Body of pancreas (tissue), 4 donors: ENCODE data around the gene HDAC11. TPM values are rescaled to one million over a fixed set of nuclear protein-coding genes. Genes with fewer than 3 reads are reported as not detected.

Experiments used
- ATAC-seq: fragments of 150-250 bp; one replicate; pipeline ENCODE4 v1.9.1; 2016
- DNase-seq, 4 donors: peaks; one replicate each; pipeline ENCODE4 v3.0.0-alpha.2; 2019
- H3K27ac ChIP-seq, 4 donors: fragments of 200-600 bp; sonication (generic); 1 replicate in 3 of 4; 2 replicates in 1 of 4; pipeline versions ENCODE4 v1.5.1 to v1.6.1; 2016 to 2019; ENCODE audit warnings: mild to moderate bottlenecking in 1 of 4, mixed read lengths in 1 of 4, moderate library complexity in 1 of 4
- H3K27me3 ChIP-seq, 2 donors: fragments of 200-600 bp; sonication (generic); one replicate each; pipeline ENCODE4 v1.6.0; 2016; ENCODE audit warnings: mild to moderate bottlenecking in 1 of 2
- H3K36me3 ChIP-seq, 2 donors: fragments of 200-600 bp; sonication (generic); replicated peaks in 1 of 2; 2 replicates each; pipeline ENCODE4 v1.5.1; 2016; ENCODE audit warnings: low read depth in 2 of 2; ENCODE audit not compliant: insufficient read depth in 1 of 2
- H3K4me1 ChIP-seq: fragments of 200-600 bp; sonication (generic); one replicate; pipeline ENCODE4 v1.6.0; 2016
- H3K4me3 ChIP-seq, 2 donors: fragments of 200-600 bp; sonication (generic); 1 replicate in 1 of 2; 2 replicates in 1 of 2; pipeline ENCODE4 v1.5.1; 2016 to 2019
- H3K9me3 ChIP-seq, 3 donors: fragments of 200-600 bp; sonication (generic); 1 replicate in 2 of 3; 2 replicates in 1 of 3; pipeline ENCODE4 v1.5.1; 2016
- CTCF ChIP-seq, 7 experiments: fragments of 450-650 bp in 4 of 7; fragments of 200-600 bp in 3 of 7; sonication (generic) in 3 of 7; IDR thresholded peaks; one replicate each; pipeline ENCODE4 v1.5.1; 2016 to 2019; ENCODE audit warnings: antibody characterized with exemption in 7 of 7
- POLR2A ChIP-seq, 3 donors: fragments of 450-650 bp; IDR thresholded peaks; one replicate each; pipeline ENCODE4 v1.6.1; 2016; ENCODE audit warnings: antibody characterized with exemption in 3 of 3, mild to moderate bottlenecking in 2 of 3
- WGBS, 2 donors: methylation state at CpG; one replicate each; pipeline ENCODE4 v1.1.5; 2017; 5-methylcytosine and 5-hydroxymethylcytosine counted together
- intact Hi-C: fragments of 100-400 bp; cut with DNase I; formaldehyde crosslinking; loops from one replicate; pipeline ENCODE4 v1.15.1; 2023
- total RNA-seq, 2 donors: library from RNA; depleted of rRNA; stranded (reverse); fragments of >200 nt; gene quantifications; one replicate each; pipeline ENCODE4 v1.1.0, GENCODE V29; 2016

The HDAC11 gene
- total RNA-seq, 2 donors from 2014 or later = 13.8 to 45.4 TPM

- peaks cover 10% of the 10 kb centered on the region for H3K4me1 ChIP-seq
- H3K9me3 ChIP-seq = no peaks in the 10 kb centered on the region
- H3K4me3 ChIP-seq = no peak overlapping the region
- TF ChIP-seq CTCF (IDR thresholded peaks at IDR 0.05) (no peak), POLR2A (IDR thresholded peaks at IDR 0.05) (no peak)
- intact Hi-C loops = loop anchor here (5.0 kb wide), 1 partner anchor 365 kb away; no protein-coding TSS in a partner anchor
- DNase-seq = no peak
- no peak for ATAC-seq
- WGBS, 2 donors = 78 to 88% methylated on average over 4 of the region's 4 CpGs
- no peaks in the 10 kb centered on the region for H3K36me3 ChIP-seq
- no peaks in the 10 kb centered on the region for H3K27me3 ChIP-seq
- H3K27ac ChIP-seq = no peak overlapping the region
Observed at GRCh38 chr3:13457593-13457992, 22.5 kb upstream of the HDAC11 start.

- ATAC-seq (no peak), DNase-seq (no peak)
- Histone ChIP-seq H3K4me1 (peaks cover 10% of the 10 kb centered on the region), H3K36me3 (no peaks in the 10 kb centered on the region), H3K9me3 (no peaks in the 10 kb centered on the region), H3K27me3 (no peaks in the 10 kb centered on the region), H3K4me3 (no peak overlapping the region), H3K27ac (no peak overlapping the region)
- 85 to 87% methylated on average over 9 of the region's 9 CpGs for WGBS, 2 donors
- intact Hi-C loops = loop anchor here (5.0 kb wide), 1 partner anchor 367 kb away; no protein-coding TSS in a partner anchor
- TF ChIP-seq POLR2A (IDR thresholded peaks at IDR 0.05) (no peak), CTCF (IDR thresholded peaks at IDR 0.05) (no peak)
Observed at GRCh38 chr3:13459605-13460340, 20.3 kb upstream of the HDAC11 start.

GRCh38 chr3:13460341-13460736 lies 19.8 kb upstream of the HDAC11 start:
- Histone ChIP-seq H3K9me3 (no peaks in the 10 kb centered on the region), H3K4me3 (no peak overlapping the region), H3K4me1 (peaks cover 10% of the 10 kb centered on the region), H3K27ac (no peak overlapping the region), H3K27me3 (no peaks in the 10 kb centered on the region), H3K36me3 (no peaks in the 10 kb centered on the region)
- WGBS, 2 donors = 95 to 100% methylated on average over 2 to 7 of the region's 7 CpGs
- intact Hi-C loops = no loop called here
- TF ChIP-seq POLR2A (IDR thresholded peaks at IDR 0.05) (no peak), CTCF (IDR thresholded peaks at IDR 0.05) (no peak)
- no peak for ATAC-seq
- no peak for DNase-seq

GRCh38 chr3:13461169-13462124 lies 18.7 kb upstream of the HDAC11 start:
- DNase-seq (peak; percentile 64 to 78 (median 70)), ATAC-seq (peak; percentile 73)
- H3K36me3 ChIP-seq = no peaks in the 10 kb centered on the region
- TF ChIP-seq POLR2A (IDR thresholded peaks at IDR 0.05) = no peak
- TF ChIP-seq CTCF (IDR thresholded peaks at IDR 0.05) = peak; percentile 24 to 61 (median 43)
- H3K4me1 ChIP-seq = peaks cover 10% of the 10 kb centered on the region
- no peaks in the 10 kb centered on the region for H3K9me3 ChIP-seq
- H3K27ac ChIP-seq = no peak overlapping the region
- H3K27me3 ChIP-seq = no peaks in the 10 kb centered on the region
- H3K4me3 ChIP-seq = no peak overlapping the region
- intact Hi-C loops = no loop called here
- WGBS, 2 donors = 24 to 26% methylated on average over 10 to 14 of the region's 14 CpGs
